ENCODE measurements around the gene PPEF2. TPM values are rescaled to one million over a fixed set of nuclear protein-coding genes. Genes with fewer than 3 reads are reported as not detected.

The PPEF2 gene
- total RNA-seq, 4 donors from 2014 or later, result 0.32 TPM; not detected in 3

DNA sequence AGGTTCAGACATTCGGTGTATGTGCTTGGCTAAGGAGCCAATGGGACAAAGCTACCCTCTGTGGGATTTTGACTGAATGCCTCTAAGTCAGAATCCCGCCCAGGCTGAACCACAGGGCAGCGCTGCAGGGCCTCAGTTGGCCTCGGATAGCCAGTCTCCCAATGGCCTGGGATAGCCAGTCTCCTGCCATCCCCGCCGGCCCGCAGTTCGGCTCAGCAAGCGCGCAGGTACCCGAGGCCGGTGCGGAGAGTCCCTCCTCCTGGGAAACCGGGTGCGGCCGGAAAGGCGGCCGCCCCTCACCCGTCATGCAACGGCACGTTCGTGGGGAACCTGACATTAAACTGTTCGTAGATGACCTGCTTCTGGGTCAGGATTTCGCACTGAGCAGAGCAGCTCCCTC, 16.1 kb downstream of the PPEF2 start:
- intact Hi-C loops (cut with DNase I; ENCODE audit: low total_unique reads) (no loop called here), in situ Hi-C loops (cut with MboI; ENCODE audit: low pct_ligation_motif_present in 1 of 4, low pct_unique_long_range_greater_than_20kb in 1 of 4, low sequenced_read_pairs in 3 of 4) (loop anchor here in 1 of 4 donors (25.0 kb wide), 1 partner anchor 201 kb away; no protein-coding TSS in a partner anchor)
- Histone ChIP-seq H3K9me3 (no peaks in the 10 kb centered on the region), H3K4me1 (no peaks in the 10 kb centered on the region), H3K27me3 (no peaks in the 10 kb centered on the region), H3K27ac (no peak overlapping the region), H3K4me3 (no peak overlapping the region), H3K36me3 (no peaks in the 10 kb centered on the region)
- WGBS, 2 donors (ENCODE audit: low coverage in 1 of 2), result 69 to 89% methylated on average over 13 to 21 of the region's 24 CpGs
- no peak for DNase-seq
- no peak for TF ChIP-seq POLR2AphosphoS5 (IDR thresholded peaks at IDR 0.05)

- H3K4me3 ChIP-seq, result no peak overlapping the region
- no peak overlapping the region for H3K27ac ChIP-seq
- no peaks in the 10 kb centered on the region for H3K36me3 ChIP-seq
- no peaks in the 10 kb centered on the region for H3K4me1 ChIP-seq
- in situ Hi-C loops (cut with MboI; ENCODE audit: low pct_ligation_motif_present in 1 of 4, low pct_unique_long_range_greater_than_20kb in 1 of 4, low sequenced_read_pairs in 3 of 4) (loop anchor here in 1 of 4 donors (25.0 kb wide), 1 partner anchor 206 kb away; no protein-coding TSS in a partner anchor), intact Hi-C loops (cut with DNase I; ENCODE audit: low total_unique reads) (no loop called here)
- H3K27me3 ChIP-seq, result no peaks in the 10 kb centered on the region
- DNase-seq, result no peak
- H3K9me3 ChIP-seq, result no peaks in the 10 kb centered on the region
- no peak for TF ChIP-seq POLR2A (IDR thresholded peaks at IDR 0.05)
- no peak for TF ChIP-seq CTCF (IDR thresholded peaks at IDR 0.05)
- no peak for TF ChIP-seq POLR2AphosphoS5 (IDR thresholded peaks at IDR 0.05)
- no peak for TF ChIP-seq EP300 (IDR thresholded peaks at IDR 0.05; ENCODE audit: low read depth)
- 77 to 78% methylated on average over 3 of the region's 3 CpGs for WGBS, 2 donors (ENCODE audit: low coverage in 1 of 2)
Measured at GRCh38 chr4:75881476-75881875, 20.8 kb downstream of the PPEF2 start.

- TF ChIP-seq POLR2A (IDR thresholded peaks at IDR 0.05) (no peak), EP300 (IDR thresholded peaks at IDR 0.05; ENCODE audit: low read depth) (no peak), CTCF (IDR thresholded peaks at IDR 0.05) (no peak), POLR2AphosphoS5 (IDR thresholded peaks at IDR 0.05) (no peak)
- WGBS, 2 donors (ENCODE audit: low coverage in 1 of 2), result 29 to 58% methylated on average over 1 of the region's 1 CpG
- intact Hi-C loops (cut with DNase I; ENCODE audit: low total_unique reads), result no loop called here
Measured at GRCh38 chr4:75880278-75880677, 22.0 kb downstream of the PPEF2 start.

GRCh38 chr4:75878246-75878756, 24.0 kb downstream of the PPEF2 start:
- Histone ChIP-seq H3K27ac (no peak overlapping the region), H3K4me1 (no peaks in the 10 kb centered on the region), H3K36me3 (no peaks in the 10 kb centered on the region), H3K27me3 (no peaks in the 10 kb centered on the region), H3K4me3 (no peak overlapping the region), H3K9me3 (no peaks in the 10 kb centered on the region)
- in situ Hi-C loops (cut with MboI; ENCODE audit: low pct_ligation_motif_present in 1 of 4, low pct_unique_long_range_greater_than_20kb in 1 of 4, low sequenced_read_pairs in 3 of 4), result loop anchor here in 1 of 4 donors (25.0 kb wide), 1 partner anchor 209 kb away; no protein-coding TSS in a partner anchor
- intact Hi-C loops (cut with DNase I; ENCODE audit: low total_unique reads), result no loop called here
- 51 to 59% methylated on average over 4 to 6 of the region's 6 CpGs for WGBS, 2 donors (ENCODE audit: low coverage in 1 of 2)
- no peak for DNase-seq
- TF ChIP-seq CTCF (IDR thresholded peaks at IDR 0.05) (no peak), POLR2A (IDR thresholded peaks at IDR 0.05) (no peak), POLR2AphosphoS5 (IDR thresholded peaks at IDR 0.05) (no peak), EP300 (IDR thresholded peaks at IDR 0.05; ENCODE audit: low read depth) (no peak)

More at GRCh38 chr4:75880278-75880677, 22.0 kb downstream of the PPEF2 start:
- Histone ChIP-seq H3K36me3 (no peaks in the 10 kb centered on the region), H3K27ac (no peak overlapping the region), H3K4me3 (no peak overlapping the region), H3K9me3 (no peaks in the 10 kb centered on the region), H3K4me1 (no peaks in the 10 kb centered on the region), H3K27me3 (no peaks in the 10 kb centered on the region)
- in situ Hi-C loops (cut with MboI; ENCODE audit: low pct_ligation_motif_present in 1 of 4, low pct_unique_long_range_greater_than_20kb in 1 of 4, low sequenced_read_pairs in 3 of 4), result loop anchor here in 1 of 4 donors (25.0 kb wide), 1 partner anchor 207 kb away; no protein-coding TSS in a partner anchor
- DNase-seq, result no peak

DNA sequence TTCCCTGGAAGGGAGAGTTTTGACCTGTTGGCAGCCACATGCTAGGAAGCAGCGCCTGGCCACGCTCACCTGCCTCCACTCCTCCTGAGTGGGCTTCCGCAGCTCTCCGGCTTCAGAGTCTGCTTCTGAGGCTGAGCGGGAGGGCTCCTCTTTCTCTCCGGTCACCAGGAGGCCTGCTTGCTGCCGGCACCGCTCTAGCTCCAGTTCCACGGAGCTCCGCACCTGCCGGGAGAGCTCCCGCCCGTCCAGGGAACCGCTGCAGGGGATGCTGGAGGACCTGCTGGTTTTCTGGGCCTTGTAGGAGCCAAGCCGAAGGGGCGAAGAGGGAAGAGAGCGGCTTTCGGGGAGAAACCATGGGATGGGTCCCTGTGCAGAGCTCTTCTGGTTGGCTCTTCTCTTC, 26.0 kb downstream of the PPEF2 start:
- H3K36me3 ChIP-seq, result no peaks in the 10 kb centered on the region
- no peaks in the 10 kb centered on the region for H3K27me3 ChIP-seq
- no peak for TF ChIP-seq CTCF (IDR thresholded peaks at IDR 0.05)
- no peak for DNase-seq
- in situ Hi-C loops (cut with MboI; ENCODE audit: low pct_ligation_motif_present in 1 of 4, low pct_unique_long_range_greater_than_20kb in 1 of 4, low sequenced_read_pairs in 3 of 4), result loop anchor here in 1 of 4 donors (25.0 kb wide), 1 partner anchor 211 kb away; no protein-coding TSS in a partner anchor
- WGBS, 2 donors (ENCODE audit: low coverage in 1 of 2), result 87 to 100% methylated on average over 1 to 18 of the region's 18 CpGs
- H3K4me1 ChIP-seq, result no peaks in the 10 kb centered on the region
- H3K9me3 ChIP-seq, result no peaks in the 10 kb centered on the region
- intact Hi-C loops (cut with DNase I; ENCODE audit: low total_unique reads), result no loop called here
- no peak overlapping the region for H3K27ac ChIP-seq
- H3K4me3 ChIP-seq, result no peak overlapping the region

All from transverse colon (tissue), 4 donors.